C4-2B (cell line): ENCODE results near the gene POLE.

Experiments
- ZFX ChIP-seq: fragments of 450-650 bp; IDR thresholded peaks from 2 replicates; pipeline ENCODE4 v1.6.1; 2017
- TF ChIP-seq, protein P1 (sequence below): fragments of 450-650 bp; conservative IDR thresholded peaks from 2 replicates; pipeline ENCODE4 v1.5.1; 2017; ENCODE audit warnings: mild to moderate bottlenecking

DNA sequence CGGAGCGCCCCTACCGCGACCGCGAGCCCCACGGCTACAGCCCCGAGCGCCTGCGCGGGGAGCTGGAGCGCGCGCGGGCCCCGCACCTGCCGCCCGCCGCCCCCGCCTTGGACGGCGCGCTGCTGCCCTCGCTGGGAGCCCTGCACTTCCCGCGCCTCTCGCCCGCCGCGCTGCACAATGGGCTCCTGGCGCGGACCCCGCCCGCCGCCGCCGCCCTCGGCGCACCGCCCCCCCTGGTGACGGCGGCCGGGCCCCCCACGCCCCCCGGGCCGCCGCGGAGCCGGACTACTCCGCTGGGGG lies 103.8 kb downstream of the POLE start:
- TF ChIP-seq, protein P1, sequence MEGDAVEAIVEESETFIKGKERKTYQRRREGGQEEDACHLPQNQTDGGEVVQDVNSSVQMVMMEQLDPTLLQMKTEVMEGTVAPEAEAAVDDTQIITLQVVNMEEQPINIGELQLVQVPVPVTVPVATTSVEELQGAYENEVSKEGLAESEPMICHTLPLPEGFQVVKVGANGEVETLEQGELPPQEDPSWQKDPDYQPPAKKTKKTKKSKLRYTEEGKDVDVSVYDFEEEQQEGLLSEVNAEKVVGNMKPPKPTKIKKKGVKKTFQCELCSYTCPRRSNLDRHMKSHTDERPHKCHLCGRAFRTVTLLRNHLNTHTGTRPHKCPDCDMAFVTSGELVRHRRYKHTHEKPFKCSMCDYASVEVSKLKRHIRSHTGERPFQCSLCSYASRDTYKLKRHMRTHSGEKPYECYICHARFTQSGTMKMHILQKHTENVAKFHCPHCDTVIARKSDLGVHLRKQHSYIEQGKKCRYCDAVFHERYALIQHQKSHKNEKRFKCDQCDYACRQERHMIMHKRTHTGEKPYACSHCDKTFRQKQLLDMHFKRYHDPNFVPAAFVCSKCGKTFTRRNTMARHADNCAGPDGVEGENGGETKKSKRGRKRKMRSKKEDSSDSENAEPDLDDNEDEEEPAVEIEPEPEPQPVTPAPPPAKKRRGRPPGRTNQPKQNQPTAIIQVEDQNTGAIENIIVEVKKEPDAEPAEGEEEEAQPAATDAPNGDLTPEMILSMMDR, result no peak
- no peak for TF ChIP-seq ZFX
